ENCODE data around the gene BRINP3. TPM values are rescaled to one million over a fixed set of nuclear protein-coding genes. Genes with fewer than 3 reads are reported as not detected.
A peak's percentile ranks its signal among the peaks of the same experiment; 100 is the strongest.
"Not testable (repeated sequence)": the region's sequence is repeated elsewhere in the genome, so short reads cannot be mapped to it uniquely, and the experiment has no call there.

Gene BRINP3
- total RNA-seq = 10 to 100 TPM in 2 of 4 donors, 1 to 10 TPM in 2; 5.0 to 30.3 (median 14.1) TPM

DNA sequence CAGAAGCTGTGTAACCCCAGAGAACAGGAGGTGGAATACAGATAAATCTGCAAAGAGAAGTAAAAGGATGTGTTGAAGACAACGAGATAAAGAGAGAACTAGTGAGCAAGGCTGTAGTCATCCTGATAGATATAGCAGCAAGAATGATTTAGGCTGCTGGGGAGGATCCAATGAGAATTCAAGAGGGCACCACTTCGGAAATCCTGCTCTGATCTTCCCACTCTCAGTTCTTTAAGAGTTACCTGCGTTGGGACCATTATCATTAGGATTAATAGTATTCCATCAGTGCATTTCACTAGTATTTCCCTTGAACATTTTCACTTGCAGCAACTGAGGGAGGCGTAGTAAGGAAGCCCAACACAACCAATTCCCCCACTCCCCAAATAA is at the start of gene BRINP3:
Gene BRINP3 (minus strand): TSS at position 103 of the 387 bp plus-strand sequence.
- intact Hi-C loops (cut with DNase I; ENCODE audit: low total_unique reads) = no loop called here
- Histone ChIP-seq H3K9me3 (no peaks in the 10 kb centered on the region), H3K27me3 (peaks cover 29% of the 10 kb centered on the region), H3K27ac (peak within 1 kb of the TSS; percentile 64 to 83 (median 72)), H3K4me3 (peak within 1 kb of the TSS; percentile 22 to 62 (median 42)), H3K4me1 (peaks cover 0 to 11% (median 8%) of the 10 kb centered on the region in 4 donors), H3K36me3 (no peaks in the 10 kb centered on the region)
- no peak for DNase-seq
- in situ Hi-C loops (cut with MboI; ENCODE audit: low pct_ligation_motif_present in 1 of 4, low pct_unique_long_range_greater_than_20kb in 1 of 4, low sequenced_read_pairs in 3 of 4) = no loop called here
- TF ChIP-seq POLR2A (IDR thresholded peaks at IDR 0.05) = no peak
- no peak for TF ChIP-seq EP300 (IDR thresholded peaks at IDR 0.05; ENCODE audit: low read depth)
- TF ChIP-seq, protein P1, sequence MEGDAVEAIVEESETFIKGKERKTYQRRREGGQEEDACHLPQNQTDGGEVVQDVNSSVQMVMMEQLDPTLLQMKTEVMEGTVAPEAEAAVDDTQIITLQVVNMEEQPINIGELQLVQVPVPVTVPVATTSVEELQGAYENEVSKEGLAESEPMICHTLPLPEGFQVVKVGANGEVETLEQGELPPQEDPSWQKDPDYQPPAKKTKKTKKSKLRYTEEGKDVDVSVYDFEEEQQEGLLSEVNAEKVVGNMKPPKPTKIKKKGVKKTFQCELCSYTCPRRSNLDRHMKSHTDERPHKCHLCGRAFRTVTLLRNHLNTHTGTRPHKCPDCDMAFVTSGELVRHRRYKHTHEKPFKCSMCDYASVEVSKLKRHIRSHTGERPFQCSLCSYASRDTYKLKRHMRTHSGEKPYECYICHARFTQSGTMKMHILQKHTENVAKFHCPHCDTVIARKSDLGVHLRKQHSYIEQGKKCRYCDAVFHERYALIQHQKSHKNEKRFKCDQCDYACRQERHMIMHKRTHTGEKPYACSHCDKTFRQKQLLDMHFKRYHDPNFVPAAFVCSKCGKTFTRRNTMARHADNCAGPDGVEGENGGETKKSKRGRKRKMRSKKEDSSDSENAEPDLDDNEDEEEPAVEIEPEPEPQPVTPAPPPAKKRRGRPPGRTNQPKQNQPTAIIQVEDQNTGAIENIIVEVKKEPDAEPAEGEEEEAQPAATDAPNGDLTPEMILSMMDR (IDR thresholded peaks at IDR 0.05) = no peak
- TF ChIP-seq POLR2AphosphoS5 (IDR thresholded peaks at IDR 0.05) = no peak
- WGBS, 2 donors (ENCODE audit: low coverage in 1 of 2) = 5 to 7% methylated on average over 4 of the region's 4 CpGs

DNA sequence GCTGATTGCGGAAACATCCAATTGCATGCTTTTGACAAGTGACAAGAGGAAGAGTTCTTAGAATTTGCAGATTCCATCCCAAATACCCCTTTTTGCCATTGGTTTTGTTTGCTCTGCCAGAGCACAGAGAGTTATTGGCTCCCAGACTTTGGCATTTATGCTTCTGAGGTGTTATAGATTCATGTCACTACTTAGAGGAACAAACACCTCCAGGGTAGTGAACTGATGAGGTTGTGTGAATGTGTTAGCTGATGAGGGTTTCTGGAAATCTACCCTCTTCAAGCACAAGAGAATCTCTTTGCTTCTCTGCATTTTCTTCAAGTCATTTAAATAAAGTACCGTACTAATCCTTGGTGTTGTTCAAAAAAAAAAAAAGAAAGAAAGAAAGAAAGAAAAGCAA is 33.9 kb upstream of the BRINP3 start:
- Histone ChIP-seq H3K36me3 (no peaks in the 10 kb centered on the region), H3K27me3 (no peaks in the 10 kb centered on the region), H3K4me1 (no peaks in the 10 kb centered on the region), H3K4me3 (no peak overlapping the region), H3K27ac (no peak overlapping the region), H3K9me3 (no peaks in the 10 kb centered on the region)
- intact Hi-C loops (cut with DNase I; ENCODE audit: low total_unique reads) = no loop called here
- in situ Hi-C loops (cut with MboI; ENCODE audit: low pct_ligation_motif_present in 1 of 4, low pct_unique_long_range_greater_than_20kb in 1 of 4, low sequenced_read_pairs in 3 of 4) = no loop called here
- DNase-seq = no peak
- 78 to 91% methylated on average over 1 to 2 of the region's 2 CpGs for WGBS, 2 donors (ENCODE audit: low coverage in 1 of 2)
- no peak for TF ChIP-seq EP300 (IDR thresholded peaks at IDR 0.05; ENCODE audit: low read depth)
- TF ChIP-seq POLR2AphosphoS5 (IDR thresholded peaks at IDR 0.05) = no peak
- TF ChIP-seq, protein P1 (IDR thresholded peaks at IDR 0.05) = no peak
- no peak for TF ChIP-seq POLR2A (IDR thresholded peaks at IDR 0.05)

DNA sequence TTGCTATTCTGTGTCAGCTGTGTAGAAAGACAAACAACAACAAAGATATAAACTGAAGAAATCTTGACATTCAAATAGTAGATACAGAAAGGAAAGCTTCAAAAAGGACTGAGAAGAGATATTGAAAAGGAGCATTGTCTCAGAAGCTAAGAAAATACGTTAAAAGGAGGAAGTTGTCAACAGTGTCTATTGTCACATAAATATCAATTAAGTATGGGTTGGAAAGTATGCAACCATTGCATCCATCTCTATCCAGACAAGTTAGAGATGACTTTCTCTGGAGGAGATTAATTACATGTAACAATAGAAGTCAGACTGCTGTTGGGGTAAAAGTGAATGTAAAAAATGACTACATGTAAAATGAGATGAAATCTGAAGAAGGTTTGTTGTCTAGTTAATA is 29.7 kb upstream of the BRINP3 start:
- no peak for DNase-seq
- no peak overlapping the region for H3K4me3 ChIP-seq
- in situ Hi-C loops (cut with MboI; ENCODE audit: low pct_ligation_motif_present in 1 of 4, low pct_unique_long_range_greater_than_20kb in 1 of 4, low sequenced_read_pairs in 3 of 4) = no loop called here
- no peaks in the 10 kb centered on the region for H3K4me1 ChIP-seq
- intact Hi-C loops (cut with DNase I; ENCODE audit: low total_unique reads) = no loop called here
- no peaks in the 10 kb centered on the region for H3K9me3 ChIP-seq
- no peaks in the 10 kb centered on the region for H3K27me3 ChIP-seq
- H3K36me3 ChIP-seq = no peaks in the 10 kb centered on the region
- H3K27ac ChIP-seq = no peak overlapping the region
- no peak for TF ChIP-seq POLR2AphosphoS5 (IDR thresholded peaks at IDR 0.05)
- no peak for TF ChIP-seq EP300 (IDR thresholded peaks at IDR 0.05; ENCODE audit: low read depth)
- TF ChIP-seq, protein P1 (IDR thresholded peaks at IDR 0.05) = no peak
- TF ChIP-seq POLR2A (IDR thresholded peaks at IDR 0.05) = no peak
- WGBS, 2 donors (ENCODE audit: low coverage in 1 of 2) = 67% methylated on average over 1 of the region's 1 CpG

DNA sequence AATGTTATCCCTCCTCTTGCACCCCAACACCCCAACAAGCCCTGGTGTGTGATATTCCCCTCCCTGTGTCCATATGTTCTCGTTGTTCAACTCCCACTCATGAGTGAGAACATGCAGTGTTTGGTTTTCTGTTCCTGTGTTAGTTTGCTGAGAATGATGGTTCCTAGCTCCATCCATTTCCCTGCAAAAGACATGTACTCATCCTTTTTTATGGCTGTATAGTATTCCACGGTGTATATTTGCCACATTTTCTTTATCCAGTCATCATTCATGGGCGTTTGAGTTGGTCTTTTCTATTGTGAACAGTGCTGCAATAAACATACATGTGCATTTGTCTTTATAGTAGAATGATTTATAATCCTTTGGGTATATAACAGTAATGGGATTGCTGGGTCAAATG is 26.9 kb upstream of the BRINP3 start:
- DNase-seq; H3K9me3 ChIP-seq; in situ Hi-C loops (cut with MboI; ENCODE audit: low pct_ligation_motif_present in 1 of 4, low pct_unique_long_range_greater_than_20kb in 1 of 4, low sequenced_read_pairs in 3 of 4); H3K27me3 ChIP-seq; H3K27ac ChIP-seq; H3K4me1 ChIP-seq; intact Hi-C loops (cut with DNase I; ENCODE audit: low total_unique reads); H3K4me3 ChIP-seq; H3K36me3 ChIP-seq: not testable (repeated sequence)
- 70 to 80% methylated on average over 3 of the region's 3 CpGs for WGBS, 2 donors (ENCODE audit: low coverage in 1 of 2)

DNA sequence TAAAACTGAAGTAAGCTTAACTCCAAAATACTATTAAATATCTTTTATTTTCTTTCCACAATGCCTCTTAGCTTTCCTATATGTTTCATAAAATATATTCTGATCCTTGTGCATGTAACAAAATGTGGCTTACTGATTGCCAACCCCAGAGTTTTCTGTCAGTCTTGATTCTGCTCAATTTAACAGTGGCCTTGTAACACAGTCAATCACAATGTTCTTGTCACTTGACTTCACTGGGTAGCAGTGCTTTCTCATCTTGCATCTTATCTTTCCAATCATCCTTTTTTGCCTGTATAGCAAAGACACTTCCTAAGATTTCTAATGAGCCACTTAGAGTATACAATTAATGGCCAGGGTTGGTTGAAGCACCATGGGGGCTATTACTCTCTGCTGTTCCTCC is 19.9 kb upstream of the BRINP3 start:
- in situ Hi-C loops (cut with MboI; ENCODE audit: low pct_ligation_motif_present in 1 of 4, low pct_unique_long_range_greater_than_20kb in 1 of 4, low sequenced_read_pairs in 3 of 4) = no loop called here
- no peak for DNase-seq
- H3K27ac ChIP-seq = no peak overlapping the region
- no peaks in the 10 kb centered on the region for H3K27me3 ChIP-seq
- TF ChIP-seq, protein P1 (IDR thresholded peaks at IDR 0.05) = no peak
- TF ChIP-seq EP300 (IDR thresholded peaks at IDR 0.05; ENCODE audit: low read depth) (no peak), POLR2A (IDR thresholded peaks at IDR 0.05) (no peak), POLR2AphosphoS5 (IDR thresholded peaks at IDR 0.05) (no peak)
- no peak overlapping the region for H3K4me3 ChIP-seq
- H3K9me3 ChIP-seq = no peaks in the 10 kb centered on the region
- intact Hi-C loops (cut with DNase I; ENCODE audit: low total_unique reads) = no loop called here
- H3K4me1 ChIP-seq = no peaks in the 10 kb centered on the region
- H3K36me3 ChIP-seq = no peaks in the 10 kb centered on the region

Data from transverse colon (tissue), 4 donors.